H1 (cell line): Measurements from ENCODE around the gene PDE4B. TPM values are rescaled to one million over a fixed set of nuclear protein-coding genes. Genes with fewer than 3 reads are reported as not detected.

Experiments
- CTCF ChIA-PET: fragments of 300-600 bp; sonication (Branson Sonifier 250); formaldehyde crosslinking; loops from one replicate; lab custom pipeline; 2021; ENCODE audit not compliant: partially characterized antibody; lab: Charles Lee
- POLR2A ChIA-PET: fragments of 300-600 bp; sonication (Branson Sonifier 250); formaldehyde crosslinking; loops from one replicate; lab custom pipeline; 2021; ENCODE audit warnings: inconsistent platforms; ENCODE audit not compliant: partially characterized antibody; lab: Charles Lee
- DNase-seq, 2 experiments: peaks; one replicate each; pipeline versions ENCODE4 v3.0.0 to v3.0.0-alpha.2; 2010 to 2022; ENCODE audit warnings: low spot score in 2 of 2, low read depth in 1 of 2, mixed read lengths in 1 of 2
- FAIRE-seq: peaks from 2 replicates; lab custom pipeline; 2011; peaks lifted over from hg19 to GRCh38; lab: Jason Lieb, UNC
- H2AFZ ChIP-seq: 2 replicates; pipeline ENCODE4 v1.8.1; 2012; ENCODE audit warnings: low read length, inconsistent platforms
- H2AK5ac ChIP-seq: 2 replicates; pipeline ENCODE4 v1.6.1; 2013; ENCODE audit warnings: low read depth, low read length
- H2BK120ac ChIP-seq: replicated peaks from 2 replicates; pipeline ENCODE3; 2013; ENCODE audit warnings: low read depth, low read length, inconsistent platforms
- H2BK12ac ChIP-seq: 2 replicates; pipeline ENCODE4 v1.6.1; 2013; ENCODE audit warnings: low read depth, low read length
- H2BK15ac ChIP-seq: 2 replicates; pipeline ENCODE4 v1.6.1; 2013; ENCODE audit warnings: low read length
- H2BK20ac ChIP-seq: 2 replicates; pipeline ENCODE4 v1.6.1; 2013; ENCODE audit warnings: low read length
- H2BK5ac ChIP-seq: 2 replicates; pipeline ENCODE4 v1.6.1; 2013; ENCODE audit warnings: low read depth, low read length
- H3K14ac ChIP-seq: 2 replicates; pipeline ENCODE4 v1.6.1; 2013; ENCODE audit warnings: inconsistent platforms; ENCODE audit not compliant: insufficient read length
- H3K18ac ChIP-seq: 2 replicates; pipeline ENCODE4 v1.6.1; 2013; ENCODE audit warnings: low read length; ENCODE audit errors: extremely low read depth
- H3K23ac ChIP-seq: 2 replicates; pipeline ENCODE4 v1.6.1; 2013; ENCODE audit warnings: inconsistent platforms; ENCODE audit not compliant: insufficient read length
- H3K23me2 ChIP-seq: 2 replicates; pipeline ENCODE4 v1.6.1; 2013; ENCODE audit warnings: low read depth, low read length
- H3K27ac ChIP-seq: 2 replicates; pipeline ENCODE4 v1.6.1; 2011; ENCODE audit warnings: low read depth, low read length, inconsistent platforms
- H3K27me3 ChIP-seq, 4 experiments: replicated peaks in 1 of 4; 1 replicate in 1 of 4; 2 replicates in 3 of 4; pipeline versions ENCODE4 v1.6.1 to v1.8.1; 2011 to 2013; ENCODE audit warnings: low read length in 3 of 4, mild to moderate bottlenecking in 3 of 4, inconsistent platforms in 2 of 4, mixed read lengths in 2 of 4, moderate library complexity in 1 of 4; ENCODE audit not compliant: control insufficient read depth in 3 of 4, insufficient read depth in 3 of 4; ENCODE audit errors: extremely low read depth in 1 of 4
- H3K36me3 ChIP-seq, 4 experiments: 2 replicates each; pipeline versions ENCODE4 v1.6.1 to v1.8.1; 2011 to 2013; ENCODE audit warnings: mild to moderate bottlenecking in 4 of 4, low read length in 3 of 4, moderate library complexity in 2 of 4, control low read depth in 1 of 4, inconsistent platforms in 1 of 4; ENCODE audit not compliant: insufficient read depth in 4 of 4, control insufficient read depth in 2 of 4
- H3K4ac ChIP-seq: replicated peaks from 2 replicates; pipeline ENCODE3; 2013; ENCODE audit warnings: low read length, low read depth, mixed read lengths, inconsistent platforms; ENCODE audit not compliant: insufficient read length
- H3K4me1 ChIP-seq, 4 experiments: replicated peaks in 1 of 4; 1 replicate in 1 of 4; 2 replicates in 3 of 4; pipeline versions ENCODE4 v1.6.1 to v1.8.1; 2011 to 2013; ENCODE audit warnings: low read length in 3 of 4, inconsistent platforms in 2 of 4, mixed read lengths in 1 of 4; ENCODE audit not compliant: insufficient read depth in 4 of 4, control insufficient read depth in 3 of 4
- H3K4me2 ChIP-seq, 2 experiments: 2 replicates each; pipeline versions ENCODE4 v1.6.1 to v1.8.1; 2011 to 2013; ENCODE audit warnings: low read depth in 2 of 2, low read length in 2 of 2, control low read depth in 1 of 2, inconsistent platforms in 1 of 2, mild to moderate bottlenecking in 1 of 2; ENCODE audit not compliant: insufficient read depth in 1 of 2
- H3K4me3 ChIP-seq, 4 experiments: fragments of 200-600, 300-600 bp in 1 of 4; sonication (generic), shearing (Covaris generic), sonication (Bioruptor Twin) in 1 of 4; 2 replicates each; pipeline versions ENCODE4 v1.5.1 to v1.8.1; 2011 to 2016; ENCODE audit warnings: low read length in 4 of 4, low read depth in 3 of 4, control low read depth in 2 of 4, inconsistent platforms in 2 of 4, mild to moderate bottlenecking in 2 of 4, mixed read lengths in 1 of 4, moderate library complexity in 1 of 4; ENCODE audit not compliant: insufficient read depth in 2 of 4; ENCODE audit errors: extremely low read depth in 1 of 4
- H3K56ac ChIP-seq: replicated peaks from 2 replicates; pipeline ENCODE3; 2013; ENCODE audit warnings: low read depth, mild to moderate bottlenecking, mixed read lengths, low read length, inconsistent platforms; ENCODE audit not compliant: insufficient read length
- H3K79me1 ChIP-seq: 2 replicates; pipeline ENCODE4 v1.6.1; 2013; ENCODE audit warnings: low read depth, low read length, control low read depth
- H3K79me2 ChIP-seq, 2 experiments: 2 replicates each; pipeline versions ENCODE4 v1.6.1 to v1.8.1; 2012 to 2013; ENCODE audit warnings: low read length in 2 of 2, mild to moderate bottlenecking in 2 of 2, inconsistent platforms in 1 of 2; ENCODE audit not compliant: insufficient read depth in 2 of 2, control insufficient read depth in 1 of 2
- H3K9ac ChIP-seq, 4 experiments: replicated peaks in 1 of 4; 1 replicate in 1 of 4; 2 replicates in 3 of 4; pipeline versions ENCODE4 v1.6.1 to v1.8.1; 2011 to 2013; ENCODE audit warnings: low read depth in 3 of 4, low read length in 3 of 4, control low read depth in 2 of 4, mild to moderate bottlenecking in 2 of 4, moderate library complexity in 2 of 4, inconsistent platforms in 1 of 4; ENCODE audit errors: extremely low read depth in 1 of 4
- H3K9me3 ChIP-seq, 2 experiments: 2 replicates each; pipeline versions ENCODE4 v1.6.1 to v1.8.1; 2012 to 2013; ENCODE audit warnings: mild to moderate bottlenecking in 2 of 2, moderate library complexity in 2 of 2, control low read depth in 1 of 2, inconsistent platforms in 1 of 2, low read depth in 1 of 2, low read length in 1 of 2, mixed read lengths in 1 of 2; ENCODE audit not compliant: insufficient read depth in 2 of 2
- H4K20me1 ChIP-seq, 2 experiments: replicated peaks in 1 of 2; 2 replicates each; pipeline versions ENCODE3 to v1.8.1; 2011 to 2013; ENCODE audit warnings: inconsistent platforms in 2 of 2, low read length in 2 of 2, mild to moderate bottlenecking in 1 of 2; ENCODE audit not compliant: insufficient read depth in 2 of 2, control insufficient read depth in 1 of 2
- H4K5ac ChIP-seq: 2 replicates; pipeline ENCODE4 v1.6.1; 2013; ENCODE audit warnings: low read length, low read depth, mixed read lengths, inconsistent platforms; ENCODE audit not compliant: insufficient read length
- H4K8ac ChIP-seq: 2 replicates; pipeline ENCODE4 v1.8.0; 2013; ENCODE audit warnings: mild to moderate bottlenecking, moderate library complexity, low read length, inconsistent platforms; ENCODE audit not compliant: insufficient read depth; ENCODE audit errors: extremely low read depth
- H4K91ac ChIP-seq: replicated peaks from 2 replicates; pipeline ENCODE3; 2013; ENCODE audit warnings: low read length, mixed read lengths, inconsistent platforms; ENCODE audit not compliant: insufficient read length
- POU5F1 ChIP-seq: IDR thresholded peaks from 2 replicates; pipeline ENCODE4 v1.6.1; 2011; ENCODE audit warnings: low read depth, mild to moderate bottlenecking, low read length, moderate library complexity
- ZNF274 ChIP-seq: IDR thresholded peaks from 2 replicates; pipeline ENCODE4 v1.7.0; 2012; ENCODE audit warnings: low read length, borderline replicate concordance; ENCODE audit errors: extremely low read depth
- whole genome bisulfite sequencing, 2 experiments: shearing (Covaris generic) in 1 of 2; methylation state at CpG; one replicate each; pipeline versions ENCODE4 v1.1.6 to v1.1.7; 2013 to 2015; ENCODE audit warnings: low lambda C conversion rate in 2 of 2, mixed read lengths in 2 of 2, inconsistent platforms in 1 of 2, low coverage in 1 of 2, missing lambda C conversion rate in 1 of 2; ENCODE audit not compliant: insufficient replicate concordance in 2 of 2, insufficient coverage in 1 of 2, insufficient read length in 1 of 2; ENCODE audit errors: extremely low coverage in 1 of 2, missing lambda C conversion rate in 1 of 2; 5-methylcytosine and 5-hydroxymethylcytosine counted together
- polyA plus RNA-seq, 7 experiments: library from polyadenylated mRNA; depleted of rRNA in 3 of 7; stranded (reverse) in 5 of 7; unstranded in 2 of 7; fragments of >200 nt in 5 of 7; fragments of 200-250 nt in 2 of 7; gene quantifications; 1 replicate in 5 of 7; 2 replicates in 1 of 7; 4 replicates in 1 of 7; pipeline versions ENCODE4 v1.2.1 to v1.2.3, GENCODE V29; 2011 to 2013; ENCODE audit warnings: missing spikeins in 2 of 7, mixed read lengths in 2 of 7
- total RNA-seq: library from RNA; stranded (reverse); fragmentation: NEBNext Ultra II Directional; extraction: Animal tissue kit (Norgen Biotek cat#: 25700); gene quantifications from 2 replicates; pipeline ENCODE4 v1.2.1, GENCODE V29; 2021

Gene PDE4B
- total and polyA plus RNA-seq, 2 of the 8 experiments (the other 6 are each of a cell fraction or from before 2014, with no cell fraction given) = 5.0 to 15.1 TPM

- no peak overlapping the region for H4K5ac ChIP-seq
- H3K18ac ChIP-seq = no peak overlapping the region
- H3K23me2 ChIP-seq = no peaks in the 10 kb centered on the region
- H2AK5ac ChIP-seq = no peak overlapping the region
- no peak overlapping the region for H2BK15ac ChIP-seq
- no peak overlapping the region for H4K91ac ChIP-seq
- POLR2A ChIA-PET = no interaction called here
- H3K56ac ChIP-seq = no peak overlapping the region
- no peaks in the 10 kb centered on the region for H3K79me1 ChIP-seq
- H3K27me3 ChIP-seq = no peaks in the 10 kb centered on the region
- H2BK120ac ChIP-seq = no peak overlapping the region
- H3K27ac ChIP-seq = no peak overlapping the region
- H3K4me1 ChIP-seq = no peaks in the 10 kb centered on the region
- H3K4me2 ChIP-seq = no peak overlapping the region
- H3K36me3 ChIP-seq = no peaks in the 10 kb centered on the region
- H4K8ac ChIP-seq = no peak overlapping the region
- no peak overlapping the region for H3K14ac ChIP-seq
- CTCF ChIA-PET = interaction anchor here (1.0 to 1.5 kb wide), 3 partner anchors 250 to 456 kb away, joined by 3 to 5 read pairs (median 5); no protein-coding TSS in a partner anchor
- no peaks in the 10 kb centered on the region for H3K79me2 ChIP-seq
- FAIRE-seq = no peak
- H2BK5ac ChIP-seq = no peak overlapping the region
- H3K23ac ChIP-seq = no peak overlapping the region
- TF ChIP-seq POU5F1 (no peak), ZNF274 (no peak)
- no peaks in the 10 kb centered on the region for H3K9me3 ChIP-seq
- H2AFZ ChIP-seq = no peak overlapping the region
- H3K4me3 ChIP-seq = no peak overlapping the region
- no peak overlapping the region for H3K4ac ChIP-seq
- H2BK12ac ChIP-seq = no peak overlapping the region
- H2BK20ac ChIP-seq = no peak overlapping the region
- DNase-seq = no peak
- WGBS, 2 experiments = 100% methylated on average over 1 of the region's 1 CpG; no CpG with 5 or more reads in 1 of the 2 experiments
- H4K20me1 ChIP-seq = no peaks in the 10 kb centered on the region
- no peak overlapping the region for H3K9ac ChIP-seq
Observed at GRCh38 chr1:65990161-65990560, 197.5 kb downstream of the PDE4B start.
